K562 (cell line): Measurements from ENCODE around the gene DCLK1. TPM values are rescaled to one million over a fixed set of nuclear protein-coding genes. Genes with fewer than 3 reads are reported as not detected.

Experiments
- ATAC-seq: fragments of 200-7000 bp; cut with Tn5 transposase; 3 replicates; pipeline ENCODE4 v1.9.1; 2020; ENCODE audit warnings: moderate library complexity
- BruUV-seq: library from RNA; stranded (reverse); fragments of 400-500 nt; replicated peaks from 2 replicates; lab custom pipeline; 2021; lab: Mats Ljungman, UMichigan
- CTCF ChIA-PET: fragments of 300-600 bp; formaldehyde crosslinking; extraction: SDS; loops from one replicate; lab custom pipeline; 2021; ENCODE audit warnings: low intra/inter-chr PET ratio; lab: Yijun Ruan, JAX
- POLR2A ChIA-PET: fragments of 300-600, 350-650 bp; sonication (Branson Sonifier 250); formaldehyde crosslinking; extraction: SDS; loops from one replicate; lab custom pipeline; 2021; ENCODE audit warnings: antibody characterized with exemption, inconsistent platforms; lab: Yijun Ruan, JAX
- DNase-seq, 4 experiments: peaks; one replicate each; pipeline versions ENCODE4 v3.0.0 to v3.0.0-alpha.2; 2011 to 2018; ENCODE audit warnings: low spot score in 3 of 4, mixed read lengths in 3 of 4; ENCODE audit errors: extremely low read depth in 1 of 4
- FAIRE-seq: peaks from 2 replicates; lab custom pipeline; 2011; peaks lifted over from hg19 to GRCh38; lab: Jason Lieb, UNC
- H2AFZ ChIP-seq: 2 replicates; pipeline ENCODE4 v1.6.0; 2011; ENCODE audit warnings: low read depth, low read length, control low read depth, inconsistent platforms
- H3K27ac ChIP-seq: fragments of 200-600 bp; 3 replicates; pipeline ENCODE4 v1.8.0; 2011; ENCODE audit warnings: low read depth, mild to moderate bottlenecking, control low read depth, inconsistent platforms, low read length, moderate library complexity, mixed read lengths; ENCODE audit errors: extremely low read depth
- H3K27me3 ChIP-seq, 2 experiments: fragments of 300-600 bp in 1 of 2; 2 replicates in 1 of 2; 3 replicates in 1 of 2; pipeline versions ENCODE4 v1.6.0 to v1.8.0; 2011; ENCODE audit warnings: inconsistent platforms in 2 of 2, low read length in 2 of 2, mild to moderate bottlenecking in 1 of 2, mixed read lengths in 1 of 2, moderate library complexity in 1 of 2; ENCODE audit not compliant: control insufficient read depth in 2 of 2, insufficient read depth in 2 of 2
- H3K36me3 ChIP-seq: fragments of 300-600 bp; 3 replicates; pipeline ENCODE4 v1.8.0; 2011; ENCODE audit warnings: mild to moderate bottlenecking, low read length, inconsistent platforms; ENCODE audit not compliant: control insufficient read depth, insufficient read depth
- H3K4me1 ChIP-seq, 2 experiments: fragments of 200-600 bp in 1 of 2; replicated peaks in 1 of 2; 2 replicates in 1 of 2; 3 replicates in 1 of 2; pipeline versions ENCODE4 v1.5.1 to v1.8.0; 2011; ENCODE audit warnings: inconsistent platforms in 2 of 2, low read length in 2 of 2, mild to moderate bottlenecking in 1 of 2, mixed read lengths in 1 of 2, moderate library complexity in 1 of 2; ENCODE audit not compliant: control insufficient read depth in 2 of 2, insufficient read depth in 2 of 2
- H3K4me2 ChIP-seq: 2 replicates; pipeline ENCODE4 v1.6.1; 2011; ENCODE audit warnings: low read length, control low read depth, inconsistent platforms, mixed read lengths; ENCODE audit not compliant: insufficient read depth
- H3K4me3 ChIP-seq: fragments of 200-600 bp; sonication (generic), shearing (Covaris generic); 2 replicates; pipeline ENCODE4 v1.5.1; 2016; ENCODE audit warnings: control low read depth, inconsistent platforms
- H3K79me2 ChIP-seq: fragments of 200-600 bp; 3 replicates; pipeline ENCODE4 v1.8.0; 2011; ENCODE audit warnings: low read length, inconsistent platforms; ENCODE audit not compliant: control insufficient read depth, insufficient read depth
- H3K9ac ChIP-seq, 2 experiments: 2 replicates each; pipeline versions ENCODE4 v1.6.0 to v1.6.1; 2011; ENCODE audit warnings: low read depth in 2 of 2, low read length in 2 of 2, control low read depth in 1 of 2, inconsistent platforms in 1 of 2, mild to moderate bottlenecking in 1 of 2, mixed read lengths in 1 of 2; ENCODE audit not compliant: insufficient read depth in 1 of 2
- H3K9me1 ChIP-seq: one replicate; pipeline ENCODE4 v1.6.0; 2011; ENCODE audit warnings: inconsistent platforms, mild to moderate bottlenecking, low read length, moderate library complexity; ENCODE audit not compliant: control insufficient read depth, insufficient read depth
- H3K9me3 ChIP-seq: replicated peaks from 2 replicates; pipeline ENCODE4 v1.5.1; 2011; ENCODE audit warnings: low read depth, low read length, inconsistent platforms; ENCODE audit not compliant: control insufficient read depth, insufficient read depth
- H4K20me1 ChIP-seq: replicated peaks from 2 replicates; pipeline ENCODE4 v1.6.1; 2011; ENCODE audit warnings: low read length, inconsistent platforms, mixed read lengths; ENCODE audit not compliant: control insufficient read depth, insufficient read depth
- CBX3 ChIP-seq, 2 experiments: IDR thresholded peaks; 1 replicate in 1 of 2; 2 replicates in 1 of 2; pipeline ENCODE4 v1.6.1; 2012; ENCODE audit warnings: inconsistent platforms in 2 of 2, low read length in 2 of 2, borderline replicate concordance in 1 of 2, control low read depth in 1 of 2
- CREM ChIP-seq: IDR thresholded peaks from 2 replicates; pipeline ENCODE4 v1.6.1; 2014; ENCODE audit warnings: antibody characterized with exemption, low read depth
- GATAD2A ChIP-seq: fragments of 450-650 bp; IDR thresholded peaks from 2 replicates; pipeline ENCODE4 v1.6.1; 2017
- HMGXB4 ChIP-seq: sonication (generic); formaldehyde crosslinking; IDR thresholded peaks from 2 replicates; pipeline ENCODE4 v1.8.1; 2023; ENCODE audit warnings: mild to moderate bottlenecking, missing genetic modification reagents
- KDM2B ChIP-seq: fragments of 250-450 bp; sonication (Bioruptor Pico); IDR thresholded peaks from 2 replicates; pipeline ENCODE4 v1.8.0; 2021; ENCODE audit warnings: mild to moderate bottlenecking, moderate library complexity
- KLF13 ChIP-seq: fragments of 450-650 bp; IDR thresholded peaks from 2 replicates; pipeline ENCODE4 v1.6.1; 2016; ENCODE audit warnings: missing genetic modification characterization, low read depth, mild to moderate bottlenecking, missing compliant biosample characterization, moderate library complexity, borderline replicate concordance
- NCOA2 ChIP-seq, 2 experiments: fragments of 450-650 bp; IDR thresholded peaks; 2 replicates each; pipeline ENCODE4 v1.6.1; 2018; ENCODE audit warnings: mild to moderate bottlenecking in 2 of 2, moderate library complexity in 1 of 2; ENCODE audit not compliant: partially characterized antibody in 2 of 2
- PCBP1 ChIP-seq: fragments of 200-400 bp; formaldehyde crosslinking; IDR thresholded peaks from 2 replicates; pipeline ENCODE4 v1.6.1; 2018; ENCODE audit warnings: mild to moderate bottlenecking, low read depth, low read length; ENCODE audit not compliant: poor library complexity, severe bottlenecking
- SETDB1 ChIP-seq: IDR thresholded peaks from one replicate; pipeline ENCODE4 v1.6.1; 2012; ENCODE audit warnings: low read length, control low read depth, inconsistent platforms
- SIN3A ChIP-seq, 2 experiments: fragments of 150-350 bp in 1 of 2; IDR thresholded peaks; 2 replicates each; pipeline ENCODE4 v1.6.1; 2011 to 2016; ENCODE audit warnings: borderline replicate concordance in 2 of 2, low read depth in 2 of 2, low read length in 2 of 2, mild to moderate bottlenecking in 2 of 2, moderate library complexity in 2 of 2; ENCODE audit not compliant: control insufficient read depth in 1 of 2
- TCFL5 ChIP-seq: fragments of 250-450 bp; sonication (Bioruptor Pico); conservative IDR thresholded peaks from 2 replicates; pipeline ENCODE4 v1.6.1; 2021; ENCODE audit warnings: mild to moderate bottlenecking, moderate library complexity, matching md5 sums
- THRB ChIP-seq: fragments of 450-650 bp; formaldehyde crosslinking; conservative IDR thresholded peaks from 2 replicates; pipeline ENCODE4 v1.4.0; 2022; ENCODE audit warnings: mild to moderate bottlenecking, missing genetic modification characterization
- TSC22D4 ChIP-seq: fragments of 450-650 bp; IDR thresholded peaks from 2 replicates; pipeline ENCODE4 v1.6.1; 2016; ENCODE audit warnings: missing genetic modification characterization, missing biosample characterization, control low read depth
- ZKSCAN8 ChIP-seq: fragments of 200-800 bp; sonication (Bioruptor generic); IDR thresholded peaks from 2 replicates; pipeline ENCODE4 v1.6.1; 2016; ENCODE audit warnings: missing genetic modification characterization, missing compliant biosample characterization
- ZNF184 ChIP-seq: sonication (generic); formaldehyde crosslinking; IDR thresholded peaks from 2 replicates; pipeline ENCODE4 v1.5.0; 2020; ENCODE audit warnings: missing genetic modification reagents
- ZNF785 ChIP-seq: fragments of 250-450 bp; sonication (Bioruptor Pico); IDR thresholded peaks from 2 replicates; pipeline ENCODE4 v1.4.0; 2020; ENCODE audit warnings: mild to moderate bottlenecking
- WGBS: fragments of 100-300 bp; shearing (Covaris generic); methylation state at CpG from one replicate; pipeline ENCODE4 v1.1.6; 2016; ENCODE audit warnings: low coverage, mixed read lengths; ENCODE audit not compliant: insufficient coverage; ENCODE audit errors: missing lambda C conversion rate; 5-methylcytosine and 5-hydroxymethylcytosine counted together
- in situ Hi-C: fragments of 300-500 bp; cut with MboI; formaldehyde crosslinking; loops from 4 replicates; pipeline ENCODE4 v1.15.0; 2018; ENCODE audit warnings: inconsistent platforms, mixed read lengths
- intact Hi-C: fragments of 100-400 bp; cut with micrococcal nuclease; formaldehyde crosslinking; loops from 2 replicates; pipeline ENCODE4 v1.14.2; 2022
- polyA plus RNA-seq, 8 experiments: library from polyadenylated mRNA; depleted of rRNA in 4 of 8; stranded (reverse) in 5 of 8; unstranded in 3 of 8; fragments of >200 nt; fragmentation: Nextera tagmentation in 2 of 8; fragmentation: Illumina TruSeq in 1 of 8; extraction: Ambion mirVana in 2 of 8; extraction: Trizol in 1 of 8; gene quantifications; 2 replicates each; pipeline versions ENCODE4 v1.2.1 to v1.2.3, GENCODE V29; 2011 to 2014; ENCODE audit warnings: inconsistent platforms in 1 of 8, missing spikeins in 1 of 8
- total RNA-seq, 7 experiments: library from RNA; depleted of rRNA in 6 of 7; stranded (reverse); fragments of >200 nt in 6 of 7; fragmentation: Illumina TruSeq in 2 of 7; extraction: Trizol in 2 of 7; gene quantifications; 2 replicates each; pipeline versions ENCODE4 v1.2.1 to v1.2.3, GENCODE V29; 2011 to 2021; ENCODE audit warnings: low replicate concordance in 1 of 7
- TF ChIP-seq, protein P1 (sequence below): sonication (generic); formaldehyde crosslinking; IDR thresholded peaks from 2 replicates; pipeline ENCODE4 v1.8.0; 2022; ENCODE audit warnings: mild to moderate bottlenecking, missing genetic modification reagents, borderline replicate concordance

Gene DCLK1
- total and polyA plus RNA-seq, 9 of the 15 experiments (the other 6 are each of a cell fraction or from before 2014, with no cell fraction given): 0.07 TPM; not detected in 8

DNA sequence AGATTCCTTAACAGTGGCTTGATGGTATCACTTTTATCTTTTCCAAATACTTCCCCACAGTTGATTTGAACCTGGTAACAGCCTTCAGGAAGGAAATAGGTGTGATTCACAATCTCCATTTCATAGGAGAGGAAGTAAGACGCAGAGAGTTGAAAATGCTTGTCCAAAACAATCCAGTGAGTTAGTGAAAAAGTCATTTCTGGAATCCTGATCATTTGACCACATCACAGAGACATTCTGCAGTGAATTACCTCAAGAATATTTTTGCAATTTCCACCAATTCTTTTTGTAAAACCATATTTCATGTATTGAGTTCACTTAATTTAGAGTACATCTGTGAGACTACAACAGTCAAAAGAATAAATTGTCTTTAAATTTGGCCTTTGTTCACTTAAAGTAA, 292.8 kb downstream of the DCLK1 start (continued):
- TF ChIP-seq, protein P1, sequence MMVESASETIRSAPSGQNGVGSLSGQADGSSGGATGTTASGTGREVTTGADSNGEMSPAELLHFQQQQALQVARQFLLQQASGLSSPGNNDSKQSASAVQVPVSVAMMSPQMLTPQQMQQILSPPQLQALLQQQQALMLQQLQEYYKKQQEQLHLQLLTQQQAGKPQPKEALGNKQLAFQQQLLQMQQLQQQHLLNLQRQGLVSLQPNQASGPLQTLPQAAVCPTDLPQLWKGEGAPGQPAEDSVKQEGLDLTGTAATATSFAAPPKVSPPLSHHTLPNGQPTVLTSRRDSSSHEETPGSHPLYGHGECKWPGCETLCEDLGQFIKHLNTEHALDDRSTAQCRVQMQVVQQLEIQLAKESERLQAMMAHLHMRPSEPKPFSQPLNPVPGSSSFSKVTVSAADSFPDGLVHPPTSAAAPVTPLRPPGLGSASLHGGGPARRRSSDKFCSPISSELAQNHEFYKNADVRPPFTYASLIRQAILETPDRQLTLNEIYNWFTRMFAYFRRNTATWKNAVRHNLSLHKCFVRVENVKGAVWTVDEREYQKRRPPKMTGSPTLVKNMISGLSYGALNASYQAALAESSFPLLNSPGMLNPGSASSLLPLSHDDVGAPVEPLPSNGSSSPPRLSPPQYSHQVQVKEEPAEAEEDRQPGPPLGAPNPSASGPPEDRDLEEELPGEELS (CRISPR knock-in tag): no peak
- no peak for TF ChIP-seq CREM

DNA sequence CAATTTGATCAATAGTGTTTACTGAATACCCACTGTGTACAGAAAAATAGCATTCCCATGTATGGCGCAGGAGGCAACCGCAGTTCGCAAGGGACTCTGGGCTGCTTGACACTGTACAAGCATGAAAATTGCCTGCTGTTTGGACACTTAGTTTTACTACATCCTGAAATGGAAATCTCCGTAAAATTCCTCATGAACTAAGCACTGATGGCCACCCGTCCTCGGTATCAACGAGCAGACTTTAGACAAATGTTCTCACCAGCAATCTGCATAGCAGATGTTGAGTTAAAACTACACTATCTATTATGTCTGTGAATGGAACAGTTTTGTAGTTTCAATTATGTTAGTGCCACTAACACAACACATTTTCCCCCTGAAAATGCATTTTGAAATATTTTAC, 294.7 kb downstream of the DCLK1 start:
- no peaks in the 10 kb centered on the region for H4K20me1 ChIP-seq
- intact Hi-C loops: no loop called here
- FAIRE-seq: no peak
- no peak for TF ChIP-seq KDM2B (CRISPR knock-in tag)
- TF ChIP-seq ZNF184 (CRISPR knock-in tag): no peak
- no peak for TF ChIP-seq TCFL5 (CRISPR knock-in tag)
- TF ChIP-seq TSC22D4 (tag): no peak
- TF ChIP-seq PCBP1: no peak
- TF ChIP-seq HMGXB4 (CRISPR knock-in tag): no peak
- TF ChIP-seq SIN3A (IDR thresholded peaks at IDR 0.05; ENCODE audit: borderline replicate concordance in 2 of 2, control insufficient read depth in 1 of 2, low read depth in 2 of 2, low read length in 2 of 2): no peak
- TF ChIP-seq SETDB1: no peak
- no peak for TF ChIP-seq KLF13
- no peak for TF ChIP-seq CBX3 (IDR thresholded peaks at IDR 0.05; ENCODE audit: borderline replicate concordance in 1 of 2, low read length in 2 of 2)
- no peak for TF ChIP-seq ZNF785 (CRISPR knock-in tag)
- no peak for TF ChIP-seq ZKSCAN8
- no peak for TF ChIP-seq GATAD2A
- TF ChIP-seq NCOA2 (IDR thresholded peaks at IDR 0.05; ENCODE audit: partially characterized antibody in 2 of 2): no peak
- TF ChIP-seq THRB (CRISPR knock-in tag): no peak

More for the DNA sequence above, 294.7 kb downstream of the DCLK1 start:
- Histone ChIP-seq H3K27ac (no peak overlapping the region), H3K4me2 (no peak overlapping the region), H3K9me1 (no peaks in the 10 kb centered on the region), H3K27me3 (no peaks in the 10 kb centered on the region), H3K9ac (no peak overlapping the region), H2AFZ (no peak overlapping the region), H3K79me2 (no peaks in the 10 kb centered on the region), H3K9me3 (no peaks in the 10 kb centered on the region), H3K4me3 (no peak overlapping the region), H3K36me3 (no peaks in the 10 kb centered on the region), H3K4me1 (no peaks in the 10 kb centered on the region)
- BruUV-seq: no TSS peak
- ChIA-PET POLR2A (interaction anchor here (1.5 kb wide), 1 partner anchor 16 kb away, joined by 3 read pairs; no protein-coding TSS in a partner anchor), CTCF (no interaction called here)
- ATAC-seq (no peak), DNase-seq (no peak)
- 1% methylated on average over 7 of the region's 7 CpGs for WGBS
- in situ Hi-C loops: no loop called here
